ENCODE results near the gene CYP4F22. TPM values are rescaled to one million over a fixed set of nuclear protein-coding genes. Genes with fewer than 3 reads are reported as not detected.

CYP4F22 gene
- total RNA-seq, 2 experiments from 2014 or later, result not detected

GRCh38 chr19:15576526-15577156 is 68.3 kb downstream of the CYP4F22 start:
- no peaks in the 10 kb centered on the region for H3K36me3 ChIP-seq (ENCODE audit: insufficient read depth, low read length)
- H3K4me3 ChIP-seq (ENCODE audit: low read depth, low read length, poor library complexity, severe bottlenecking), result no peak overlapping the region
- no peaks in the 10 kb centered on the region for H3K79me2 ChIP-seq (ENCODE audit: insufficient read depth, low read depth, low read length)
- H3K4me2 ChIP-seq (ENCODE audit: low read length), result no peak overlapping the region
- ChIA-PET CTCF (ENCODE audit: unreplicated experiment) (interaction anchor here (0.6 kb wide), 1 partner anchor 15 kb away, joined by 3 read pairs; no protein-coding TSS in a partner anchor), POLR2A (no interaction called here)
- H3K4me1 ChIP-seq (ENCODE audit: insufficient read depth, low read length, poor library complexity, severe bottlenecking), result no peaks in the 10 kb centered on the region
- H4K20me1 ChIP-seq (ENCODE audit: insufficient read depth, low read length), result no peaks in the 10 kb centered on the region
- BruUV-seq (replicated peaks), result no TSS peak
- TF ChIP-seq EZH2phosphoT487 (IDR thresholded peaks at IDR 0.05; ENCODE audit: borderline replicate concordance, low read depth, low read length), result no peak
- no peak for TF ChIP-seq CTCF (conservative IDR thresholded peaks at IDR 0.05; ENCODE audit: low read length)
- intact Hi-C loops (cut with micrococcal nuclease; ENCODE audit: unreplicated experiment), result no loop called here
- no peak for DNase-seq (ENCODE audit: low spot score)
- no peaks in the 10 kb centered on the region for H3K9me2 ChIP-seq (ENCODE audit: insufficient read depth, low read length)
- H3K27ac ChIP-seq (ENCODE audit: low read depth, low read length, poor library complexity, severe bottlenecking), result no peak overlapping the region
- no peak overlapping the region for H2AFZ ChIP-seq (ENCODE audit: low read length)
- H3K9me3 ChIP-seq (ENCODE audit: low read length), result no peaks in the 10 kb centered on the region

GRCh38 chr19:15577184-15577771 is 69.0 kb downstream of the CYP4F22 start:
- H3K9me2 ChIP-seq (ENCODE audit: insufficient read depth, low read length), result no peaks in the 10 kb centered on the region
- no peaks in the 10 kb centered on the region for H4K20me1 ChIP-seq (ENCODE audit: insufficient read depth, low read length)
- no peaks in the 10 kb centered on the region for H3K4me1 ChIP-seq (ENCODE audit: insufficient read depth, low read length, poor library complexity, severe bottlenecking)
- H3K36me3 ChIP-seq (ENCODE audit: insufficient read depth, low read length), result no peaks in the 10 kb centered on the region
- no peaks in the 10 kb centered on the region for H3K79me2 ChIP-seq (ENCODE audit: insufficient read depth, low read depth, low read length)
- POLR2A ChIA-PET, result interaction anchor here (0.6 kb wide), 1 partner anchor 805 kb away, joined by 4 read pairs; no protein-coding TSS in a partner anchor
- CTCF ChIA-PET (ENCODE audit: unreplicated experiment), result no interaction called here
- no peak overlapping the region for H3K27ac ChIP-seq (ENCODE audit: low read depth, low read length, poor library complexity, severe bottlenecking)
- H3K9me3 ChIP-seq (ENCODE audit: low read length), result no peaks in the 10 kb centered on the region
- BruUV-seq (replicated peaks), result no TSS peak
- H2AFZ ChIP-seq (ENCODE audit: low read length), result no peak overlapping the region
- no peak overlapping the region for H3K4me3 ChIP-seq (ENCODE audit: low read depth, low read length, poor library complexity, severe bottlenecking)
- DNase-seq (ENCODE audit: low spot score), result no peak
- no peak for TF ChIP-seq CTCF (conservative IDR thresholded peaks at IDR 0.05; ENCODE audit: low read length)
- TF ChIP-seq EZH2phosphoT487 (IDR thresholded peaks at IDR 0.05; ENCODE audit: borderline replicate concordance, low read depth, low read length), result no peak
- no peak overlapping the region for H3K4me2 ChIP-seq (ENCODE audit: low read length)
- intact Hi-C loops (cut with micrococcal nuclease; ENCODE audit: unreplicated experiment), result no loop called here

- Histone ChIP-seq H4K20me1 (ENCODE audit: insufficient read depth, low read length) (no peaks in the 10 kb centered on the region), H3K9me2 (ENCODE audit: insufficient read depth, low read length) (no peaks in the 10 kb centered on the region), H3K79me2 (ENCODE audit: insufficient read depth, low read depth, low read length) (no peaks in the 10 kb centered on the region), H3K27ac (ENCODE audit: low read depth, low read length, poor library complexity, severe bottlenecking) (no peak overlapping the region), H2AFZ (ENCODE audit: low read length) (no peak overlapping the region), H3K36me3 (ENCODE audit: insufficient read depth, low read length) (no peaks in the 10 kb centered on the region), H3K4me1 (ENCODE audit: insufficient read depth, low read length, poor library complexity, severe bottlenecking) (no peaks in the 10 kb centered on the region), H3K4me3 (ENCODE audit: low read depth, low read length, poor library complexity, severe bottlenecking) (no peak overlapping the region), H3K4me2 (ENCODE audit: low read length) (no peak overlapping the region), H3K9me3 (ENCODE audit: low read length) (no peaks in the 10 kb centered on the region)
- intact Hi-C loops (cut with micrococcal nuclease; ENCODE audit: unreplicated experiment), result no loop called here
- TF ChIP-seq CTCF (conservative IDR thresholded peaks at IDR 0.05; ENCODE audit: low read length), result no peak
- no peak for TF ChIP-seq EZH2phosphoT487 (IDR thresholded peaks at IDR 0.05; ENCODE audit: borderline replicate concordance, low read depth, low read length)
- no TSS peak for BruUV-seq (replicated peaks)
- DNase-seq (ENCODE audit: low spot score), result no peak
- CTCF ChIA-PET (ENCODE audit: unreplicated experiment), result no interaction called here
- POLR2A ChIA-PET, result no interaction called here
These were observed 75.0 kb downstream of the CYP4F22 start for GRCh38 chr19:15583346-15583745.
